MM.1S (cell line): Measurements from ENCODE around the gene ZNHIT3.

Experiments used
- DNase-seq: peaks from one replicate; pipeline ENCODE4 v3.0.0-alpha.2; 2015
- H2AFZ ChIP-seq: fragments of 300-600 bp; sonication (generic); 2 replicates; pipeline ENCODE4 v1.6.0; 2016; ENCODE audit warnings: antibody characterized with exemption, low read length
- H3F3A ChIP-seq: fragments of 300-600 bp; sonication (generic); 2 replicates; pipeline ENCODE4 v1.6.1; 2016; ENCODE audit warnings: mild to moderate bottlenecking, antibody characterized with exemption, low read length, moderate library complexity, mixed read lengths; ENCODE audit not compliant: insufficient read depth
- H3K27ac ChIP-seq: fragments of 300-600 bp; sonication (generic); 2 replicates; pipeline ENCODE4 v1.5.1; 2016; ENCODE audit warnings: mild to moderate bottlenecking, low read length
- H3K27me3 ChIP-seq: fragments of 300-600 bp; sonication (generic); replicated peaks from 2 replicates; pipeline ENCODE4 v1.6.0; 2016; ENCODE audit warnings: low read length; ENCODE audit not compliant: insufficient read depth
- H3K36me3 ChIP-seq: fragments of 300-600 bp; sonication (generic); replicated peaks from 2 replicates; pipeline ENCODE4 v1.6.1; 2016; ENCODE audit warnings: mild to moderate bottlenecking, low read length, mixed read lengths; ENCODE audit not compliant: insufficient read depth
- H3K4me1 ChIP-seq: fragments of 300-600 bp; sonication (generic); 2 replicates; pipeline ENCODE4 v1.6.1; 2016; ENCODE audit warnings: low read length, mixed read lengths
- H3K4me2 ChIP-seq: fragments of 300-600 bp; sonication (generic); 2 replicates; pipeline ENCODE4 v1.6.0; 2016; ENCODE audit warnings: low read depth, low read length
- H3K4me3 ChIP-seq: fragments of 300-600 bp; sonication (generic); 2 replicates; pipeline ENCODE4 v1.5.1; 2016; ENCODE audit warnings: low read length, mixed read lengths
- H3K79me2 ChIP-seq: fragments of 300-600 bp; sonication (generic); 2 replicates; pipeline ENCODE4 v1.6.1; 2016; ENCODE audit warnings: mixed run types, low read length, mixed read lengths
- H3K9ac ChIP-seq: fragments of 300-600 bp; sonication (generic); 2 replicates; pipeline ENCODE4 v1.6.1; 2016; ENCODE audit warnings: low read length, mixed read lengths
- H3K9me2 ChIP-seq: fragments of 300-600 bp; sonication (generic); replicated peaks from 2 replicates; pipeline ENCODE4 v1.6.1; 2016; ENCODE audit warnings: mild to moderate bottlenecking, low read length, mixed read lengths; ENCODE audit not compliant: insufficient read depth
- H3K9me3 ChIP-seq: fragments of 300-600 bp; sonication (generic); replicated peaks from 2 replicates; pipeline ENCODE4 v1.6.1; 2016; ENCODE audit warnings: mild to moderate bottlenecking, low read length, mixed read lengths; ENCODE audit not compliant: insufficient read depth
- H4K20me1 ChIP-seq: fragments of 300-600 bp; sonication (generic); 2 replicates; pipeline ENCODE4 v1.6.1; 2016; ENCODE audit warnings: mild to moderate bottlenecking, low read length, moderate library complexity, mixed read lengths; ENCODE audit not compliant: insufficient read depth
- EZH2 ChIP-seq: fragments of 300-600 bp; sonication (generic); optimal IDR thresholded peaks from 2 replicates; pipeline ENCODE3; 2017; ENCODE audit warnings: low read depth, mild to moderate bottlenecking, antibody characterized with exemption, low read length, mixed read lengths
- EZH2phosphoT487 ChIP-seq: fragments of 300-600 bp; sonication (generic); IDR thresholded peaks from 2 replicates; pipeline ENCODE4 v1.6.1; 2018; ENCODE audit warnings: antibody characterized with exemption, low read length
- TF ChIP-seq, protein P1 (sequence below): fragments of 300-600 bp; sonication (generic); IDR thresholded peaks from 2 replicates; pipeline ENCODE4 v1.5.1; 2016; ENCODE audit warnings: antibody characterized with exemption, low read length, mixed read lengths

ZNHIT3 gene

DNA sequence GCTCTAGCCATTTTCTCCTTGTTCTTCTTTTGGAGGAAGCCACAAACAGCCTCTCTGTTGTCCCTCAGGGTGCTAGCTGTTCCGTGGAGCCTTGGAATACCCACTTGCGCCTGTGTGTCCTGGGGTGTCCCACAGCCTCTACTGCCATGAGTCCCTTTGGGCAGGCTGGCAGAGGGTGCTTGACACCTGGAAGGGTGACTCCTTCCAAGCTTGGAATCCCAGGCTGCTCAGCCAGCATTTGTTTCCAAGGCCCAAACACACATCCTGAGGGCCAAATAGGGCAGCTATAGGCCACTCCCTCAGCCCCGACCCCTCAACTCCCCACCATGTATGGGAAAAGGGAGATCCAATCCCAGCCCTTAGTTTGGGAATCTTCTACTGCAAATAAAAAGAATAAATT lies 14.9 kb downstream of the ZNHIT3 start:
- Histone ChIP-seq H3K27me3 (no peaks in the 10 kb centered on the region), H3F3A (no peaks in the 10 kb centered on the region; the same call in 1 of the 2 replicates), H3K4me1 (no peaks in the 10 kb centered on the region), H3K27ac (no peak overlapping the region), H3K4me2 (no peak overlapping the region), H3K4me3 (no peak overlapping the region), H3K9ac (no peak overlapping the region), H2AFZ (no peak overlapping the region), H3K36me3 (no peaks in the 10 kb centered on the region), H3K79me2 (no peaks in the 10 kb centered on the region), H3K9me3 (no peaks in the 10 kb centered on the region), H4K20me1 (no peaks in the 10 kb centered on the region), H3K9me2 (no peaks in the 10 kb centered on the region)
- TF ChIP-seq EZH2phosphoT487 = no peak
- TF ChIP-seq, protein P1, sequence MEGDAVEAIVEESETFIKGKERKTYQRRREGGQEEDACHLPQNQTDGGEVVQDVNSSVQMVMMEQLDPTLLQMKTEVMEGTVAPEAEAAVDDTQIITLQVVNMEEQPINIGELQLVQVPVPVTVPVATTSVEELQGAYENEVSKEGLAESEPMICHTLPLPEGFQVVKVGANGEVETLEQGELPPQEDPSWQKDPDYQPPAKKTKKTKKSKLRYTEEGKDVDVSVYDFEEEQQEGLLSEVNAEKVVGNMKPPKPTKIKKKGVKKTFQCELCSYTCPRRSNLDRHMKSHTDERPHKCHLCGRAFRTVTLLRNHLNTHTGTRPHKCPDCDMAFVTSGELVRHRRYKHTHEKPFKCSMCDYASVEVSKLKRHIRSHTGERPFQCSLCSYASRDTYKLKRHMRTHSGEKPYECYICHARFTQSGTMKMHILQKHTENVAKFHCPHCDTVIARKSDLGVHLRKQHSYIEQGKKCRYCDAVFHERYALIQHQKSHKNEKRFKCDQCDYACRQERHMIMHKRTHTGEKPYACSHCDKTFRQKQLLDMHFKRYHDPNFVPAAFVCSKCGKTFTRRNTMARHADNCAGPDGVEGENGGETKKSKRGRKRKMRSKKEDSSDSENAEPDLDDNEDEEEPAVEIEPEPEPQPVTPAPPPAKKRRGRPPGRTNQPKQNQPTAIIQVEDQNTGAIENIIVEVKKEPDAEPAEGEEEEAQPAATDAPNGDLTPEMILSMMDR = no peak
- TF ChIP-seq EZH2 = no peak
- DNase-seq = no peak

DNA sequence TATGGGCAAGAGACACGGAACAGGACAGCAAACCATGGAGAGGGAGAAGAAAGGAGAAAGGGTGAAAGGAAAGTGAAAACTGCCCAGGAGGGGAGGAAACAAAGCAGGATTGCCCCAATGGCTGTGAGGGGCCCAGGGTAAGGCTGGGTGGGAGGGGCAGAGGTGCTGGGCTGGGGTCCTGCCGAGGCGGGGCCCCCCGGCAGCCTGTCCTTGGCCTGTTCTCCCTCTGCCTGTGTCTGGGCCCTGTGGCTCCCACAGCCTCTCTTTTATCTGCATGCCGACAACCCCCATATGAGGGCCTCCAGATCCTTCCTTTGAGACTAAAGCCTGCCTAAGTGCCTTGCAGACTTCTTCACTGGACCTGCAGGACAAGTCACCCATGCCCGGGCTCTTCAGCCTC lies 15.5 kb downstream of the ZNHIT3 start:
- Histone ChIP-seq H3K27ac (no peak overlapping the region), H3K9ac (no peak overlapping the region), H3K4me1 (no peaks in the 10 kb centered on the region), H3K9me3 (no peaks in the 10 kb centered on the region), H3K27me3 (no peaks in the 10 kb centered on the region), H3K4me2 (no peak overlapping the region), H3K4me3 (no peak overlapping the region), H3K9me2 (no peaks in the 10 kb centered on the region), H2AFZ (no peak overlapping the region), H4K20me1 (no peaks in the 10 kb centered on the region), H3F3A (no peaks in the 10 kb centered on the region; the same call in 1 of the 2 replicates), H3K79me2 (no peaks in the 10 kb centered on the region), H3K36me3 (no peaks in the 10 kb centered on the region)
- DNase-seq = no peak
- TF ChIP-seq, protein P1 = no peak
- TF ChIP-seq EZH2phosphoT487 (no peak), EZH2 (no peak)

DNA sequence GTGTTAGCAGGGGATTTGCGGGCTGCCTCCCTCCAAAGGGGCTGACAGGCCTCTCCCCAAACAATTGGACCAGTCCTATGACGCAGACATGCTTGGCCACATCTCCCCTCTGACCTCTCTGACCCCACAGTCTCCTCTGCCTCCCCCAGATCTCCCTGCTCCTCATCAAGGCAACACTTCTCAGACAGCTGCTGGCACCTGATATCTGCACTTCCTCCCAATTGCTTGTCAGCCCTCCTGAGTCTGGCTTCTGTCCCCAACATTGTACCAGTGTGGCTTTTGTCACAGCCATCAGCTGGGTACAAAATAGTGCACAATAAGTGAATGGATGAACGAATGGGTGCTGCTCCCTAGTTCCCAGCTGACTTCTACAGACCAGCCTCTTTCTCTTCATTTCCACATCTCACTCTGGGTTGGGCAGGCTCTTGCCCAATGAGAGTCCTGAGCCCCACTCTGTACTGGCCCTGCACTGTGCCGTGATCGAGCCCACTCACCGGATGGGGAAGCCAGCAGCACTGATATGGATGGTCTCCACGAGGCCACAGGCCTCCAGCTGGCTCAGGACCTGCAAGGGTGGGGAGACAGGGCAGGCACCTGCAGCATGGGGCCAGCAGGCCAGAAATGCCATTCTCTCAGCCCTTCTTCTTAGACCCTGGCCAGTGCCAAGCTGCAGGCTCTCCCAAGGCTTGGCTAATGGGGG lies 17.1 kb downstream of the ZNHIT3 start:
- Histone ChIP-seq H3K79me2 (no peaks in the 10 kb centered on the region), H3K27me3 (no peaks in the 10 kb centered on the region), H3K4me2 (no peak overlapping the region), H3K27ac (no peak overlapping the region), H3K4me3 (no peak overlapping the region), H3K9me2 (no peaks in the 10 kb centered on the region), H3K36me3 (no peaks in the 10 kb centered on the region; the same call in 1 of the 2 replicates), H3F3A (no peaks in the 10 kb centered on the region; the same call in 1 of the 2 replicates), H4K20me1 (no peaks in the 10 kb centered on the region), H3K9ac (no peak overlapping the region), H3K9me3 (no peaks in the 10 kb centered on the region), H3K4me1 (no peaks in the 10 kb centered on the region), H2AFZ (no peak overlapping the region)
- TF ChIP-seq, protein P1 = no peak
- TF ChIP-seq EZH2phosphoT487 (no peak), EZH2 (no peak)
- DNase-seq = no peak
